ENCODE measurements around the gene CEP85.

Gene CEP85

DNA sequence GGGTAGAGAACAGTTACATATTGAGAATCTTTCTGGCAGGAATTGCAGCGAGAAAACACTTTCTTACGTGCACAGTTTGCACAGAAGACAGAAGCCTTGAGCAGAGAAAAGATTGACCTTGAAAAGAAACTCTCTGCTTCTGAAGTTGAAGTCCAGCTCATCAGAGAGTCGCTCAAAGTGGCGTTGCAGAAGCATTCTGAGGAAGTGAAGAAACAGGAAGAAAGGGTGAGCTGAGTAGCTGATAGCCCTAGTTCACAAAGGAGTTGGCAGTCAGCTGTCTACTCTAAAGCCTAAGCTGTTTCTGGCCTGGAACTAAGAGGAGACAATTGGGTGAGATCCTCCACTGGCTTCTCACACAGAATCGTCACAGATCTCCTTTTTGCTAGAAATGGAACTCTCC lies 25.6 kb downstream of the CEP85 start:
- Histone ChIP-seq H3K79me2 (ENCODE audit: insufficient read depth, low read length) (peaks cover 23% of the 10 kb centered on the region), H3K4me1 (ENCODE audit: insufficient read depth, low read length, poor library complexity, severe bottlenecking) (no peaks in the 10 kb centered on the region), H4K20me1 (ENCODE audit: insufficient read depth, low read length, poor library complexity, severe bottlenecking) (peaks cover 19% of the 10 kb centered on the region), H3K4me2 (ENCODE audit: low read depth, low read length, poor library complexity, severe bottlenecking) (no peak overlapping the region), H3K9ac (ENCODE audit: low read depth, low read length, poor library complexity, severe bottlenecking) (no peak overlapping the region), H3K36me3 (ENCODE audit: insufficient read depth, low read length) (peaks cover 94% of the 10 kb centered on the region), H3F3A (ENCODE audit: low read depth) (no peaks in the 10 kb centered on the region), H3K27me3 (ENCODE audit: insufficient read depth, low read length, poor library complexity, severe bottlenecking) (no peaks in the 10 kb centered on the region), H3K4me3 (ENCODE audit: low read length, poor library complexity, severe bottlenecking) (no peak overlapping the region), H2AFZ (ENCODE audit: low read length) (no peak overlapping the region), H3K9me3 (ENCODE audit: insufficient read depth, low read depth, low read length) (no peaks in the 10 kb centered on the region), H3K9me2 (replicated peaks; ENCODE audit: low read depth, low read length) (no peaks in the 10 kb centered on the region)
- TF ChIP-seq EZH2phosphoT487 (IDR thresholded peaks at IDR 0.05; ENCODE audit: borderline replicate concordance), result no peak
- TF ChIP-seq, protein P1, sequence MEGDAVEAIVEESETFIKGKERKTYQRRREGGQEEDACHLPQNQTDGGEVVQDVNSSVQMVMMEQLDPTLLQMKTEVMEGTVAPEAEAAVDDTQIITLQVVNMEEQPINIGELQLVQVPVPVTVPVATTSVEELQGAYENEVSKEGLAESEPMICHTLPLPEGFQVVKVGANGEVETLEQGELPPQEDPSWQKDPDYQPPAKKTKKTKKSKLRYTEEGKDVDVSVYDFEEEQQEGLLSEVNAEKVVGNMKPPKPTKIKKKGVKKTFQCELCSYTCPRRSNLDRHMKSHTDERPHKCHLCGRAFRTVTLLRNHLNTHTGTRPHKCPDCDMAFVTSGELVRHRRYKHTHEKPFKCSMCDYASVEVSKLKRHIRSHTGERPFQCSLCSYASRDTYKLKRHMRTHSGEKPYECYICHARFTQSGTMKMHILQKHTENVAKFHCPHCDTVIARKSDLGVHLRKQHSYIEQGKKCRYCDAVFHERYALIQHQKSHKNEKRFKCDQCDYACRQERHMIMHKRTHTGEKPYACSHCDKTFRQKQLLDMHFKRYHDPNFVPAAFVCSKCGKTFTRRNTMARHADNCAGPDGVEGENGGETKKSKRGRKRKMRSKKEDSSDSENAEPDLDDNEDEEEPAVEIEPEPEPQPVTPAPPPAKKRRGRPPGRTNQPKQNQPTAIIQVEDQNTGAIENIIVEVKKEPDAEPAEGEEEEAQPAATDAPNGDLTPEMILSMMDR (conservative IDR thresholded peaks at IDR 0.05; ENCODE audit: low read length), result no peak

DNA sequence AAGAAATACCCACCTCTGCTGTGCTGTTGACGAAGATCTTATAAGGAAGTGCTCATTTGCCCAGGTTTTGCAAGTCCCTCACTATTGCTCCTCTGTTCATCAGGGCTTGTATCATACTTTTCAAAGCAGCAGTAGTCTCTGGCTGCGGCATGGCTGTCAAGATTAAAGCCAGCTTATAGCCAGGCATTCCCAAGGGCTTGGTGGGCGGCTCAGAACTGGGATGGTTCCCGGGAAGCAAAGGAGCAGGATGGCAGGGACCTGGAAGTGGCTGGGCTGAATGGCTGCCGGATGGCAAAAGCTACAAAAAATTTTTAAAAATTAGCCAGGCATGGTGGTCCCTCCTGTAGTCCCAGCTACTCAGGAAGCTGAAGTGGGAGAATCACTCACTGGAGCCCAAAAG lies 29.2 kb downstream of the CEP85 start:
- Histone ChIP-seq H3K27me3 (ENCODE audit: insufficient read depth, low read length, poor library complexity, severe bottlenecking) (no peaks in the 10 kb centered on the region), H3K4me3 (ENCODE audit: low read length, poor library complexity, severe bottlenecking) (no peak overlapping the region), H3K9ac (ENCODE audit: low read depth, low read length, poor library complexity, severe bottlenecking) (no peak overlapping the region), H3K9me3 (ENCODE audit: insufficient read depth, low read depth, low read length) (no peaks in the 10 kb centered on the region), H3K36me3 (ENCODE audit: insufficient read depth, low read length) (peaks cover 93% of the 10 kb centered on the region), H2AFZ (ENCODE audit: low read length) (no peak overlapping the region), H3K4me1 (ENCODE audit: insufficient read depth, low read length, poor library complexity, severe bottlenecking) (no peaks in the 10 kb centered on the region), H3K4me2 (ENCODE audit: low read depth, low read length, poor library complexity, severe bottlenecking) (no peak overlapping the region), H3K79me2 (ENCODE audit: insufficient read depth, low read length) (no peaks in the 10 kb centered on the region), H3F3A (ENCODE audit: low read depth) (no peaks in the 10 kb centered on the region), H3K9me2 (replicated peaks; ENCODE audit: low read depth, low read length) (no peaks in the 10 kb centered on the region), H4K20me1 (ENCODE audit: insufficient read depth, low read length, poor library complexity, severe bottlenecking) (no peaks in the 10 kb centered on the region)
- TF ChIP-seq, protein P1 (conservative IDR thresholded peaks at IDR 0.05; ENCODE audit: low read length), result no peak
- no peak for TF ChIP-seq EZH2phosphoT487 (IDR thresholded peaks at IDR 0.05; ENCODE audit: borderline replicate concordance)

DNA sequence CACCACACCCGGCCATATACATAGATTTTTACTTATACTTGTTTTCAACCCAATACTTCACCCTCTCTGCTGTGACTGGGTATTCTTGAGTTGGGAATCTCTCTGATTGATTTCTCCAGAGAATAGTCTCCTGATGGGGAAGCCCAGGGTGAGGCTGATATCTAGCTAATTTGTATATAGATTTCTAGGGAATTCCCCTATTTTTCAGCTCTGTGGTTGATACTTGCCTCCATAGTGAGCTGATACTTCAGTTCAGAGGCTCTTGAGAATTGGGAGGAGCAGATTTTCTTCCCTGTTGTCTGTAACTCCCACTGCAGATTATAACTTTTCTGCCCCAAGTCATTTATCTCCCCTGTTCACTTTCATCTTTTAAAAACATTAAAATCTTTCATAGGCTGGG lies 31.4 kb downstream of the CEP85 start:
- Histone ChIP-seq H3K79me2 (ENCODE audit: insufficient read depth, low read length) (no peaks in the 10 kb centered on the region), H2AFZ (ENCODE audit: low read length) (no peak overlapping the region), H3K27me3 (ENCODE audit: insufficient read depth, low read length, poor library complexity, severe bottlenecking) (no peaks in the 10 kb centered on the region), H3K4me2 (ENCODE audit: low read depth, low read length, poor library complexity, severe bottlenecking) (no peak overlapping the region), H3K4me3 (ENCODE audit: low read length, poor library complexity, severe bottlenecking) (no peak overlapping the region), H3K4me1 (ENCODE audit: insufficient read depth, low read length, poor library complexity, severe bottlenecking) (no peaks in the 10 kb centered on the region), H4K20me1 (ENCODE audit: insufficient read depth, low read length, poor library complexity, severe bottlenecking) (no peaks in the 10 kb centered on the region), H3K36me3 (ENCODE audit: insufficient read depth, low read length) (peaks cover 93% of the 10 kb centered on the region), H3K9me3 (ENCODE audit: insufficient read depth, low read depth, low read length) (peaks cover 3% of the 10 kb centered on the region; the same call in 1 of the 2 replicates), H3K9me2 (replicated peaks; ENCODE audit: low read depth, low read length) (no peaks in the 10 kb centered on the region), H3F3A (ENCODE audit: low read depth) (no peaks in the 10 kb centered on the region), H3K9ac (ENCODE audit: low read depth, low read length, poor library complexity, severe bottlenecking) (no peak overlapping the region)
- no peak for TF ChIP-seq EZH2phosphoT487 (IDR thresholded peaks at IDR 0.05; ENCODE audit: borderline replicate concordance)
- TF ChIP-seq, protein P1 (conservative IDR thresholded peaks at IDR 0.05; ENCODE audit: low read length), result no peak

Measured in Loucy (cell line).